OCI-LY3 (cell line): ENCODE data around the gene ZNF79.

Source experiments
- CTCF ChIP-seq: fragments of 200-600, 300-600 bp; sonication (generic); IDR thresholded peaks from 2 replicates; pipeline ENCODE4 v1.5.1; 2014; ENCODE audit warnings: antibody characterized with exemption, low read length, low read depth
- EZH2phosphoT487 ChIP-seq: fragments of 200-600 bp; shearing (Covaris generic); IDR thresholded peaks from 2 replicates; pipeline ENCODE4 v1.6.1; 2018; ENCODE audit warnings: antibody characterized with exemption, mixed run types, low read depth

- TF ChIP-seq CTCF (no peak), EZH2phosphoT487 (no peak)
These were observed 24.1 kb downstream of the ZNF79 start for GRCh38 chr9:127448112-127448805.
